Fibroblast of villous mesenchyme (primary cell): ENCODE measurements around the gene RCOR3. TPM values are rescaled to one million over a fixed set of nuclear protein-coding genes. Genes with fewer than 3 reads are reported as not detected.
A peak's percentile ranks its signal among the peaks of the same experiment; 100 is the strongest.
"Not testable (repeated sequence)": the region's sequence is repeated elsewhere in the genome, so short reads cannot be mapped to it uniquely, and the experiment has no call there.

Source experiments
- DNase-seq: peaks from one replicate; pipeline ENCODE4 v3.0.0-alpha.2; 2010; ENCODE audit warnings: low read depth
- H3K4me3 ChIP-seq: 2 replicates; pipeline ENCODE4 v1.5.1; 2011; ENCODE audit warnings: low read depth, mild to moderate bottlenecking, low read length
- total RNA-seq: library from RNA; depleted of rRNA; stranded (reverse); fragments of >200 nt; gene quantifications from 2 replicates; pipeline ENCODE4 v1.2.3, GENCODE V29; 2012
- TF ChIP-seq, protein P1 (sequence below): IDR thresholded peaks from 2 replicates; pipeline ENCODE4 v1.5.1; 2012; ENCODE audit warnings: low read depth, mild to moderate bottlenecking, low read length; ENCODE audit not compliant: insufficient read depth

Gene RCOR3
- total RNA-seq, 1 donor = 32.0 TPM

DNA sequence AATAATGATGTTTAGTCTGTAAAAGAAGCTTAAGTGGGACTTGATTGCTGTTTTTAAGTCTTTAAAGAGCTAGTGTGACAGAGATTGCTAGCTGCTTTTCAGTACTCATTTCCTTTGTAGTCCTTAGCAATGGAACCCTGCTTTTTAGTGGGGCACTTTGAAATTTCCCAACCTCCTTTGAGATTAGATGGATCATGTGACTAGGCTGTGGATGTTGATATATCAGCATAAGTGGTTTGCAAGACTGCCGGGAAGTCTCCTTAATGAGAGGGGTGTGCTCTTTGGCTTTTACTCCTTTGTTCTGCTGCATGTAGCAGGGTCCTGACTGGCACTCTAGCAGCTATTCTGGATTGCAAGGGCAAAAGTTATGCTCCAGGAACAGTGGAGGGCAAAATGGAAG, 11.2 kb upstream of the RCOR3 start:
- DNase-seq = no peak
- no peak overlapping the region for H3K4me3 ChIP-seq
- TF ChIP-seq, protein P1, sequence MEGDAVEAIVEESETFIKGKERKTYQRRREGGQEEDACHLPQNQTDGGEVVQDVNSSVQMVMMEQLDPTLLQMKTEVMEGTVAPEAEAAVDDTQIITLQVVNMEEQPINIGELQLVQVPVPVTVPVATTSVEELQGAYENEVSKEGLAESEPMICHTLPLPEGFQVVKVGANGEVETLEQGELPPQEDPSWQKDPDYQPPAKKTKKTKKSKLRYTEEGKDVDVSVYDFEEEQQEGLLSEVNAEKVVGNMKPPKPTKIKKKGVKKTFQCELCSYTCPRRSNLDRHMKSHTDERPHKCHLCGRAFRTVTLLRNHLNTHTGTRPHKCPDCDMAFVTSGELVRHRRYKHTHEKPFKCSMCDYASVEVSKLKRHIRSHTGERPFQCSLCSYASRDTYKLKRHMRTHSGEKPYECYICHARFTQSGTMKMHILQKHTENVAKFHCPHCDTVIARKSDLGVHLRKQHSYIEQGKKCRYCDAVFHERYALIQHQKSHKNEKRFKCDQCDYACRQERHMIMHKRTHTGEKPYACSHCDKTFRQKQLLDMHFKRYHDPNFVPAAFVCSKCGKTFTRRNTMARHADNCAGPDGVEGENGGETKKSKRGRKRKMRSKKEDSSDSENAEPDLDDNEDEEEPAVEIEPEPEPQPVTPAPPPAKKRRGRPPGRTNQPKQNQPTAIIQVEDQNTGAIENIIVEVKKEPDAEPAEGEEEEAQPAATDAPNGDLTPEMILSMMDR = no peak

DNA sequence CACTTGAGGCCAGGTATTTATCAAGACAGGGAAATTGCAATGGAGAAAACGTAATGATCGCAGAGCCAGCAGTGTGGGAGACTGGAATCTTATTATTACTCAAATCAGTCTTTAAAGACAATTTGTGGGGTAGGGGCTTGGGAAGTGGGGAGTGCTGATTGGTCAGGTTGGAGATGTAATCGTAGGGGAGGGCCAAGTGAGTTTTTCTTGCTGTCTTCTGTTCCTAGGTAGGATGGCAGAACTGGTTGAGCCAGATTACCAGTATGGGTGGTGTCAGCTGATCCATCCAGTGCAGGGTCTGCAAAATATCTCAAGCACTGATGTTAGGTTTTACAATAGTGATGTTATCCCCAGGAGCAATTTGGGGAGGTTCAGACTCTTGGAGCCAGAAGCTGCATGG, 9.6 kb upstream of the RCOR3 start:
- not testable (repeated sequence) for DNase-seq, H3K4me3 ChIP-seq

DNA sequence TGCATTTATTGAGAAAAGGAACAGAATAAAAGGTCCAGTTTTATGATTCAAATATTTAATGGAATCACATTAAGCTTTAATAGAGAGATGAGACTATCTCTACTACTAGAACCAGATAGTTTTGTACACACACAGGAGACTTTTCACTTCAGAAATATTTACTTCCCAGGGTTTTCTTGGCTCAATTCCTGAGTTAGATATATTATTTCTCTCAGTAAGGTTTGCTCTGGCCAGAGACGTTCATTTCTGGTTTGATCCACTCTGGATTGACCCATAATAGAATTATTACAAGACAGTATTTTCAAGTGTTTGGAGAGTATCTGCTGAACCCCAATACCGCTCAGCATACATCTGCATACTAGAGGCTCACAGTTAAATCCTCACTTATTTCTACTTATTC, 1.3 kb upstream of the RCOR3 start:
- TF ChIP-seq, protein P1 = no peak
- peak; percentile 21 for DNase-seq
- H3K4me3 ChIP-seq = peak overlapping the region; percentile 71

DNA sequence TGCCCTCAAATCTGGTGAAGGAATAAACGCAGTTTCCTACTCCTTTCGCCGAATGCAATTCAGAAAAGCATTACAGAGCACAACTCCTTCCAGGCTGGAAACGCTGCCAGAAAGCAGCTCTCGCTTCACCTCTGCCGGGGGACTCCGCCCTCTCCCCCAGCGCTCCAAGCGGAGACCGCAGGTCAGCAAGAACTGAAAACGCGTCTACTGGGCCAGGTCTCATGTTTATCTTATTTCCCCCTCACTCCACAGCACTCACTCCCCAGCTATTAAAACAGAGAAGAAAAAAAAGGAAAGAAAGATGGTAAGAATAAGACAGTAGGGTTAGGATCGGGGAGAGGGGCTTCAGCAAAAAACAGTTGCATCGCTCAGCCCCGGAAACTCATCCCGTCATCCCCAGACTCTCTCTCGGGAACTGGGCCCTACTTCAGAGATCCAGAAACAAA, 833 bp upstream of the RCOR3 start:
- peak; percentile 66 for DNase-seq
- H3K4me3 ChIP-seq = peak overlapping the region; percentile 71
- TF ChIP-seq, protein P1 = peak; percentile 9

DNA sequence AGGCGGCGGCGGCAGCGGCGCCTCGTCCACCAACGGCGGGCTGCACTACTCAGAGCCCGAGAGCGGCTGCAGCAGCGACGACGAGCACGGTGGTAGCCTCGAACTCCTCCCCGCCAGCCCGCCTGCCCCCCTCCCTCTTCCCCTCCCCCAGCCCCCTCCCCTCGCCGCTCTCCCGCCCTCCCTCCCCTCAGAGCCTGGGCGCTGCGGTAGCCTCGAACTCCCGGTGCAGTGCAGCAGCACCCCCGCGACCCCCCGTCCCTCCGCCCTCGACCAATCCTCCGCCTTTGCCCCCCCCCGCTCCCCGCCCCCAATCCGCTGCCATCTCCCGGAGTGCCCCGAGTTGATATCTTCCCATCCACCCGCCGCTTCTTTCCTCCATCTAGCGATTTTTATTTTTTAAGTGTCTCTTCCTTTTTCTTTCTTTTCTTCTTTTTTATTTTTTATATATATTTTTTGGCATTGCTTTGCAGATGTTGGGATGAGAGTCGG, 516 bp downstream of the RCOR3 start:
- TF ChIP-seq, protein P1 = no peak
- peak overlapping the region; percentile 95 for H3K4me3 ChIP-seq
- no peak for DNase-seq

DNA sequence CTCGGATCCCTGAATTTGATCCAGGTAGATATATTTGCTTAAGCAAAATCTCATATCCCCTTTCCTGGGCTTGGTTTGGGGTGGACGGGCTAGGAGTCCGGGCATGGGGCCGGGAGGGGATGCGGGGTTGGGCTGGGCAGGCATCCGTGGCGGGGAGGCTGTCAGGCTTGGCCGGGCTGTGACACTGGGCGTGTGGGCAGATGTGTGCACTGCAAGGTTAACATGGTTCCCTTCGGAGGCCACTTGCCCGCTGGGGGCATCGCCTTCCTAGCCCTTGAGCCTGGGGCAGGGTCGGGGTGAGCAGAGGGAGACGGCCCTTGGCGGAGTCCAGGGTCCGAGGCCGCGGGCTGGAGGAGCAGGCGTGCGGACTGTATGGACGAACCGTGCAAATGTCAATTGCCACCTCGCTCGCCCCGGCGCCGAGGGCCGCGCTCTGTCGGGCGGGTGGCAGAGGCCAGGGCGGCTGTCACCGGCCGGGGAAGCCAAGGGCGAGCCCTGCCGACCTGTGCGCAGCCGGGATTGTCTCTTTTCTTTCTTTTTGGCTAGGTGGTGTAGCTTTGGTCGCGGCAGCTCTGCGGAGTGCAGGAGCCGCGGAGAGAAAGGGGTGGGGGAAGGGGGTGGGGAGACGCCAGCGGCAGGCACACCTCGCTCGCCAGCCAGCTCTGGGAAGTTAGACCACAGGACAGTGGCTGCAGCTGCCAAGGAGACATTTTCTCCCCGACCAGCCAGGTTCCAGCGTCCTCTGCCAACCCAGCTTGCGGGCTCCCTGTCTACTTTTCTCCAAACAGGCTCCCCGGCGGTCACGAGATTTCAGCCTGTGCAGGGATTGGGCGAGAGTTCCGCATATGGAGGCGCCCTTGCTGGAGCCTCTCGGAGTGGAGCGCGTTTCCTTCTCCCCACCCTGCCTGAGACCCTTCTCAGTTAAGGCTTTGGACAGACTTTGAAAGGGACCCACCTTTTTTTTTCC, 1.3 kb downstream of the RCOR3 start:
- TF ChIP-seq, protein P1 = no peak
- peak; percentile 74 for DNase-seq

DNA sequence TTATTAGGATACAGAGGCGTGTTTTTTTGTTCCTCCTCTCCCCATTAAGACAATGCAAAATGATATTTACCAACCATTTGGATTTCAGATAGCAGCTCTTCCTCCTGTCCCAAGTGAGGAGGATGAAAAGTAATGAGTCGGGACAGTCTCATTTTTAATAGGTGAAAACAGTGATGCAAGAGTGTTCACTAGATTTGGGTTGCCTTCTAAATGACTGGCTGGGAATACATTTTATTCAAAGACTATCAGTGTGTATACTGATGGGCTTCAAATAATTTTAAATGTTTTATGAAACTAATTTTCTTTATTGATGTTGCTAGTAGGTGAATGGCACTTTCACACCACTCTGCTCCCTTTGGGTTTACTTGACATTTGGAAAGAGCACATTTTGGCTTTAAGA, 2.1 kb downstream of the RCOR3 start:
- H3K4me3 ChIP-seq = peak overlapping the region; percentile 95
- TF ChIP-seq, protein P1 = no peak
- DNase-seq = no peak

More for the DNA sequence above, 1.3 kb downstream of the RCOR3 start:
- peak overlapping the region; percentile 95 for H3K4me3 ChIP-seq

DNA sequence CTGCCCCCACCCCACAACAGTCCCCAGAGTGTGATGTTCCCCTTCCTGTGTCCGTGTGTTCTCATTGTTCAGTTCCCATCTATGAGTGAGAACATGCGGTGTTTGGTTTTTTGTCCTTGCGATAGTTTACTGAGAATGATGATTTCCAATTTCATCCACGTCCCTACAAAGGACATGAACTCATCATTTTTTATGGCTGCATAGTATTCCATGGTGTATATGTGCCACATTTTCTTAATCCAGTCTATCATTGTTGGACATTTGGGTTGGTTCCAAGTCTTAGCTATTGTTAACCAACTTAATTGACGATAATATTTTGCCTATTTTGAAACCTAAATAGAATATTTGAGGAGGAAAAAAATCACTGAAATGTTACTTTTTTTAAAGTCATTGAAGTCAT, 3.9 kb downstream of the RCOR3 start:
- not testable (repeated sequence) for H3K4me3 ChIP-seq, DNase-seq
